Ramos (cell line): ENCODE data around the gene MCRS1.

Experiments used
- in situ Hi-C: fragments of 300-500 bp; cut with MboI; formaldehyde crosslinking; loops from one replicate; pipeline ENCODE4 v1.14.3; 2022; ENCODE audit warnings: low sequenced_read_pairs; ENCODE audit not compliant: unreplicated experiment

Gene MCRS1

DNA sequence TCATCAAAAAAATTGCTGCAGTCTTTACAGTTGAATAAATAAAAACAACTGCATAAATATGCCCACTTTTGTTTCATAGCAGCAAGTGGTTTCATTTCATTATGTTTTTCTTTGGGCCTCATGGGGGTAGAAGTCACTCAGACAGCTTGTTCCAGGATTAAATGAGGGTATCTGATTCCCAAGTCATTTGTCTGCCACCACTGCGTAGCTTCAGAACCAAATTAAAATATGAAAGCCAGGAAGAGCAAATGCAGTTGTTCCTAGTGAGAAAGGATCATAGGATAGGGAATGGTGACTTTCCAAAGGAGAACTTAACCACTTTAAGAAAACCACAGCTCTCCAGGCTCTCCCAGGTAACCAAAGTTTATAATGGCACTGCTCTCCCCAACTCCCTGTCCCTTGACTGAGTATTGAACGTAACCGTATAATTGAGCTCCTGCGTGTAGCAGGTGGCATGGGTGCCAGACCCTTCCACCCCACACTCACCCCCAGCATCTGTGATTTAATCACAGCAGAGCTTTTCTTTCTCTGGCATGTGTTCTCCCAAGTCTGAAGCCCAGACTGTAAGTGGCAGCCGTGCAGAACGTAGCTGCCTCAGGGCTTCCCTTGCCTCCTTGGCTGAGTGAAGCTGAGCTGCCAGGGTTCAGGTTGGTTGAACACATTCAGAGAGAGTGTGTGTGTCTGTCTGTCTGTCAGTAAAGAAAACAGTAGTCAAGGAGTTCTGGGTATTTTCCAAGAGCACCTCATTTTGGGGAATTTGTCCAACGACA is 40.4 kb downstream of the MCRS1 start:
- in situ Hi-C loops, result loop anchor here (10.0 kb wide), 1 partner anchor 163 kb away; the partner anchor contains the start of gene SPATS2

DNA sequence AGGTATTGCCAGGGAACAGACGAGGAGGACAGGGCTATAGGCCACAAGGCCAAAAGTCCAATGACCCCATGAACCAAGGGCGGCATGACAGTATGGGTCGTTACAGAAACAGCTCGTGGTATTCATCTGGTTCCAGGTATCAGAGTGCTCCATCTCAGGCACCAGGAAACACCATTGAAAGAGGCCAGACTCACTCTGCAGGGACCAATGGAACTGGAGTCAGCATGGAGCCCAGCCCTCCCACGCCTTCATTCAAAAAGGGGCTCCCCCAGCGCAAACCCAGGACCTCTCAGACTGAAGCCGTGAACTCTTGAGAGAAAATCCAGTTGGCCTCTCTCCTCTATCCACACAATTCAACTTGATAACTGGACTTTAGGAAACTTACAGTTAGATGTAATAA is 42.0 kb downstream of the MCRS1 start:
- in situ Hi-C loops, result loop anchor here (10.0 kb wide), 1 partner anchor 161 kb away; the partner anchor contains the start of gene SPATS2

DNA sequence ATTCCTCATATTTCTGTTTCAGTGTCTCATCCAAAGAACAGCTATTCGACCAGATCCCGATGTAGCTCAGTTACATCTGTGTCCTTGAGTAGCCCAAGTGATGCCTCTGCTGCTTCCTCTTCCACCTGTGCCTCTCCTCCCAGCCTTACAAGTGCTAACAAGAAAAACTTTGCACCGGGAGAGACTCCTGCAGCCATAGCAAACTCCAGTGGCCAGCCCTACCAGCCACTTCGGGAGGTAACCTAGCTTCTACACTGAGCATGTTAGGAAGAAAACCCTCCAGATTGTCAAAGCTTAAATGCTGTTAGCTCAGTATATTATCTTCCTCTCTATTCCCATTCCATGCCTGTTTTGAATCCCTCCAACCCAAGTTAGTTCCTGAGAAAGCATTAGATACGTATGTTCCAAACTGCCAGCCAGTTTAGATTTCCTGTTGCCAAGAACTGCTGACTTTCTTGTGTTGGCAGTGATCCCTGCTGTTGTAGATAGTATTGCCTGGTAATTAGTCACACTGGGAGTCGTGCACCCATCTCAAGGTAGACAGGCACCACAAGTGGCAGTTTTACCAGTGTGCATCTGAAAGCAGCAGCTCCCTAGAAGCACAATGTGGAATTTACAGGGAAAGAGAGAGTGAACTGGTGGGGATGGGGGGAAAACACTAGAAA is 43.1 kb downstream of the MCRS1 start:
- in situ Hi-C loops, result loop anchor here (10.0 kb wide), 1 partner anchor 160 kb away; the partner anchor contains the start of gene SPATS2

DNA sequence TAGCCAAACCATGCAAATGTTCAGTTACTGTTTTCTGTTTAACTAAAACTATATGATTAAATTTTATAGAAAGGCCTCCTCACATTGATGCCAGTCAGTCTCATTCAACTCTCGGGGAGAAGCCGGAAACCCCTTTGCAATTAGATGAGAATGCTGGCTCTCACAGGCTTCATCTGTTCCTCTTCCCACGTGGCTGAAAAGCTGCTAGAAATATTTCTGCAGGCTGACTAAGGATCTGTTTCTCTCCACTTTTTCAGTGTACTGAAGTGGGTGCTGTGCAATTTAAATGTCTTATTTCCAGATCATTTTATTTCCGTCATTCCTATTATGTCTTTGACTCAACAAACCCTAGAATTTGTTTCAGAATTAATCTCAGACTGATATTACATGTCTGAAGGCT is 46.6 kb downstream of the MCRS1 start:
- in situ Hi-C loops, result loop anchor here (10.0 kb wide), 1 partner anchor 157 kb away; the partner anchor contains the start of gene SPATS2

DNA sequence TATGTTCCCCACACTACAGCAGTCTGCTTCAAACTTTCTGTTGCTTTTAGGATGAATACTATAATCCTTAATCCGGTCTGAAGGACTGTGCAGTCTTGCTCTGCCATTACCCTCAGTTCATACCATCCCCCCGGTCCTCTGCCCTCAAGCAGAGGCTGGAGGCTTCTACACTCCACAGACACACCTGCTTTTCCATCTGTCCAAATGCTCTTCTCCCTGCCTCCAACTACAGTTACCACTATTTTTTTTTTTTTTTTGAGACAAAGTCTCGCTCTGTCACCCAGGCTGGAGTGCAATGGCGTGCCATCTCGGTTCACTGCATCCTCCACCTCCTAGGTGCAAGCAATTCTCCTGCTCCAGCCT is 48.4 kb downstream of the MCRS1 start:
- in situ Hi-C loops, result loop anchor here (10.0 kb wide), 1 partner anchor 225 kb away; the partner anchor contains the start of gene PRPH

DNA sequence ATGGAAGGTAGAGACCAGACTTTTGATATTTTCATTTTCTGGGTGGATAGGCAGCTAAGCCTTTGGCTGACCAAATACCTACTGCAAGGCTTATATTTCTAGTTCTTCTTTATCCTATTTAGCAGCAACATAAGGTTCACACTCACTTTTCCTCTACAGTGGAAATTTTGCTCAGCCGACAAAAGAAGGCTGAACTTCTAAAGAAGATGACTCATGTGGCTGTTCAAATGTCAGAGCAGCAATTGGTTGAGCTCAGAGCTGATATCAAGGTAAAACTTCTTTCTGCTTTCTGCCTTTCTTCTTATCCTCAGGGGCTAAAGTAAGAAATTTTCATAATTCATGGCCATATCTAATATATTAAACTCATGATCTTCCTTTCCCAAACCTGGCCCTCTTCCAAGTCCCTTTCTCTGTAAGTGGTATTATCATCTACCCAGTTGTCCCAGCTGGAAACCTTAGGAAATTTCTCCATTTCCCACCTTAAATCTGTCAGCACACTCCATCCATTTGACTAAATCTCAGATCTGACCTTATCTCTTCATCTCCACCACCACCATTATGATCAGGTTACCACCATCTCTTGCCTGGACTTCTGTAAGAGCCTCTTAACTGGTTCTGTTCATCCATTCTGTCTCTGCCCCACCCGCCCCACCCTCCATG is 48.9 kb downstream of the MCRS1 start:
- in situ Hi-C loops, result loop anchor here (10.0 kb wide), 1 partner anchor 224 kb away; the partner anchor contains the start of gene PRPH

DNA sequence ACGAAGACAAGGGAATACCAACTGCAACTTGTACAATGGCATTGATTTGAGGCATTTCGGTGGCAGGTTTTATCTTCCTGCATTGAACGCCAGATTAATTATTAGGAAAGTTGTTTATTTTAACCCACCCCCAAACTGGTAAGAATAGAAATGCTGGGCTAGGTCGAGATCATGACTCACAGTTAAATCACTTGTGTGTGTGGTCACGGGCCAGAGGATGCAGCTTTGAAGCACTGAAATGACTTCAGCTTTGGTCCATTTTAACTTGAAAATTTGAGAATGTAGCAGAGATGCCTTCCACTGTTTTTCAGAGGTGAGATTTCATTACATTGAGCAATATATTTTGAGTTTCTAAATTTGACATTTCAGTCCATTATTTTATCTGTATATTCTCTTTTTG is 52.7 kb downstream of the MCRS1 start:
- in situ Hi-C loops, result loop anchor here (10.0 kb wide), 1 partner anchor 220 kb away; the partner anchor contains the start of gene PRPH

DNA sequence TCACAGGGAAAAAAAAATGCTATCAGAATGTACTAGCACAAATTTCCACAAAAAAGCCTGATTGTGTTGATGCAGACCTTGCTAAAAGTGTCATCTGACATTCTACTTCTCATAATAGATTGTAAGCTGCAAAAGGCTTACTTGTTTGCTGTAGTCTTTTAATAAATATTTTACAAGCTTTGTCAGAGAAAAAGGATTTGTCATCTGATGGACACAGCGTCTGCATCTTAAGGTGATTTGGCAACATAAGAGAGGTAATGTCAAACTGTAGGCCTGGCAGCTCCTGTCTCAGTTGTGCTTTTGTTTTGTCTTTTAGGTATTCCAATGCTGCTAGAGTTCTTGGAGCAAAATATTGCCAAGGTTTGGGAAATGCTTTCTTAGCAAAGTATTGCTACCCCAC is 55.4 kb downstream of the MCRS1 start:
- in situ Hi-C loops, result loop anchor here (10.0 kb wide), 1 partner anchor 218 kb away; the partner anchor contains the start of gene PRPH

DNA sequence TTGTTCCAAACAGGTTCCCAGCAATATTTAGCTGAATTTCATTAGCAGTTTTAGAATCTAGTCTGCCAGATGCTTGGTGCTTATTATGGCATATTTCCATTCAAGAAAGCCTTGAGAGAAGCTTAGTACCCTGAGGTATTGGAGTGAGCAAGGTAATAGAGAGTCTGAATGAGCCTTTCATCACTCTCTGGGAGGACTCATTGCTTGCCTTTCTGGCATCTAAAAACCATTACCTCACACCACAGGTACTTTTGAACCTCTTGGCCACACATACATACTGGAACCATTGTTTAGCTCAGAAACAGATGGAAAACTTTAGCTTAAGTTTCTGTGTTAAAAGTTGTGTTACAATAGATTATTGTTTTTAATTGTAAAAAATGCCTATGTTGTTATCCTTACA is 56.5 kb downstream of the MCRS1 start:
- in situ Hi-C loops, result loop anchor here (10.0 kb wide), 1 partner anchor 217 kb away; the partner anchor contains the start of gene PRPH

DNA sequence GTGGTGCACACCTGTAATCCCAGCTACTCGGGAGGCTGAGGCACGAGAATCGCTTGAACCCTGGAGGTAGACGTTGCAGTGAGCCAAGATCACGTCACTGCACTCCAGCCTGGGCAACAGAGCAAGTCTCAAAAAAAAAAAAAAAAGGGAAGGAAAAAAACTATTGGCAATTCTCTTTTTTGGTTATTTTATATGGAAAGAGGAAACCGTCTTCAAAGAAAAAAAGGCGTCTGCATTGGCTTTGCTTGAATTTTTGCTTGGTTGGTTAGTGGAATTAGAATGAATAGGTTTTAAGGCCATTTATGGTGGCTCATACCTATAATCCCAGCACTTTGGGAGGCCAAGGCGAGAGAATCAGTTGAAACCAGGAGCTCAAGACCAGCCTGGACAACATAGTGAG is 58.3 kb downstream of the MCRS1 start:
- in situ Hi-C loops, result loop anchor here (10.0 kb wide), 1 partner anchor 215 kb away; the partner anchor contains the start of gene PRPH
